ENCODE results near the gene IRF7. TPM values are rescaled to one million over a fixed set of nuclear protein-coding genes. Genes with fewer than 3 reads are reported as not detected.
A peak's percentile ranks its signal among the peaks of the same experiment; 100 is the strongest.

IRF7 gene
- total and polyA plus RNA-seq, 2 experiments from 2014 or later, result 5.1 to 11.8 TPM

- no peaks in the 10 kb centered on the region for H4K20me1 ChIP-seq (ENCODE audit: insufficient read depth)
- H3F3A ChIP-seq (ENCODE audit: insufficient read depth), result no peaks in the 10 kb centered on the region
- peak overlapping the region; percentile 83 for H3K4me3 ChIP-seq
- H3K36me3 ChIP-seq (ENCODE audit: low read depth), result peaks cover 8% of the 10 kb centered on the region
- no peaks in the 10 kb centered on the region for H3K27me3 ChIP-seq (replicated peaks; ENCODE audit: insufficient read depth)
- peak overlapping the region; percentile 73 for H2AFZ ChIP-seq
- no peaks in the 10 kb centered on the region for H3K9me3 ChIP-seq (ENCODE audit: low read depth)
- in situ Hi-C loops (cut with MboI), result no loop called here
- no peaks in the 10 kb centered on the region for H3K9me2 ChIP-seq (ENCODE audit: insufficient read depth)
- H3K9ac ChIP-seq, result peak overlapping the region; percentile 89
- DNase-seq, result peak; percentile 50
- peak overlapping the region; percentile 95 for H3K4me2 ChIP-seq (ENCODE audit: unreplicated experiment)
- H3K27ac ChIP-seq, result peak overlapping the region; percentile 46
- peaks cover 23% of the 10 kb centered on the region for H3K79me2 ChIP-seq (ENCODE audit: insufficient read depth)
- 18 to 21% methylated on average over 34 to 36 of the region's 36 CpGs for WGBS, 2 experiments (ENCODE audit: low coverage in 1 of 2, low lambda C conversion rate in 2 of 2, missing lambda C conversion rate in 2 of 2)
- H3K4me1 ChIP-seq (ENCODE audit: insufficient read depth), result peaks cover 12% of the 10 kb centered on the region
- no peak for TF ChIP-seq EZH2phosphoT487 (IDR thresholded peaks at IDR 0.05; ENCODE audit: insufficient read depth, low read depth)
- TF ChIP-seq EZH2 (IDR thresholded peaks at IDR 0.05; ENCODE audit: insufficient read depth, poor library complexity, severe bottlenecking), result no peak
Measured at GRCh38 chr11:569158-569885, 46.4 kb downstream of the IRF7 start.

- H3K27me3 ChIP-seq (replicated peaks; ENCODE audit: insufficient read depth), result no peaks in the 10 kb centered on the region
- H3K9ac ChIP-seq, result peak overlapping the region; percentile 89
- in situ Hi-C loops (cut with MboI), result no loop called here
- peaks cover 11% of the 10 kb centered on the region for H3K4me1 ChIP-seq (ENCODE audit: insufficient read depth)
- TF ChIP-seq EZH2 (IDR thresholded peaks at IDR 0.05; ENCODE audit: insufficient read depth, poor library complexity, severe bottlenecking), result no peak
- TF ChIP-seq EZH2phosphoT487 (IDR thresholded peaks at IDR 0.05; ENCODE audit: insufficient read depth, low read depth), result no peak
- no peaks in the 10 kb centered on the region for H3K9me2 ChIP-seq (ENCODE audit: insufficient read depth)
- no peaks in the 10 kb centered on the region for H3K9me3 ChIP-seq (ENCODE audit: low read depth)
- H3K27ac ChIP-seq, result peak overlapping the region; percentile 46
- WGBS, 2 experiments (ENCODE audit: low coverage in 1 of 2, low lambda C conversion rate in 2 of 2, missing lambda C conversion rate in 2 of 2), result 1 to 2% methylated on average over 56 to 66 of the region's 123 CpGs
- DNase-seq, result peak; percentile 98
- peak overlapping the region; percentile 95 for H3K4me2 ChIP-seq (ENCODE audit: unreplicated experiment)
- H2AFZ ChIP-seq, result peak overlapping the region; percentile 73
- H4K20me1 ChIP-seq (ENCODE audit: insufficient read depth), result no peaks in the 10 kb centered on the region
- H3K79me2 ChIP-seq (ENCODE audit: insufficient read depth), result peaks cover 23% of the 10 kb centered on the region
- H3F3A ChIP-seq (ENCODE audit: insufficient read depth), result no peaks in the 10 kb centered on the region
- H3K4me3 ChIP-seq, result peak overlapping the region; percentile 83
- H3K36me3 ChIP-seq (ENCODE audit: low read depth), result peaks cover 8% of the 10 kb centered on the region
Measured at GRCh38 chr11:568306-569157, 47.2 kb downstream of the IRF7 start.

- Histone ChIP-seq H3K79me2 (ENCODE audit: insufficient read depth) (peaks cover 23% of the 10 kb centered on the region), H3K9ac (peak overlapping the region; percentile 69), H3F3A (ENCODE audit: insufficient read depth) (no peaks in the 10 kb centered on the region), H3K9me2 (ENCODE audit: insufficient read depth) (no peaks in the 10 kb centered on the region), H4K20me1 (ENCODE audit: insufficient read depth) (no peaks in the 10 kb centered on the region), H3K4me1 (ENCODE audit: insufficient read depth) (peaks cover 9% of the 10 kb centered on the region; the same call in 1 of the 2 replicates), H3K36me3 (ENCODE audit: low read depth) (peaks cover 8% of the 10 kb centered on the region), H3K27ac (no peak overlapping the region), H3K4me2 (ENCODE audit: unreplicated experiment) (peak overlapping the region; percentile 71), H3K27me3 (replicated peaks; ENCODE audit: insufficient read depth) (no peaks in the 10 kb centered on the region), H3K4me3 (peak overlapping the region; percentile 83), H3K9me3 (ENCODE audit: low read depth) (no peaks in the 10 kb centered on the region), H2AFZ (no peak overlapping the region)
- TF ChIP-seq EZH2 (IDR thresholded peaks at IDR 0.05; ENCODE audit: insufficient read depth, poor library complexity, severe bottlenecking) (no peak), EZH2phosphoT487 (IDR thresholded peaks at IDR 0.05; ENCODE audit: insufficient read depth, low read depth) (no peak)
- peak; percentile 33 for DNase-seq
- 22 to 23% methylated on average over 25 to 38 of the region's 41 CpGs for WGBS, 2 experiments (ENCODE audit: low coverage in 1 of 2, low lambda C conversion rate in 2 of 2, missing lambda C conversion rate in 2 of 2)
- in situ Hi-C loops (cut with MboI), result no loop called here
Measured at GRCh38 chr11:567629-568292, 48.0 kb downstream of the IRF7 start.

DNA sequence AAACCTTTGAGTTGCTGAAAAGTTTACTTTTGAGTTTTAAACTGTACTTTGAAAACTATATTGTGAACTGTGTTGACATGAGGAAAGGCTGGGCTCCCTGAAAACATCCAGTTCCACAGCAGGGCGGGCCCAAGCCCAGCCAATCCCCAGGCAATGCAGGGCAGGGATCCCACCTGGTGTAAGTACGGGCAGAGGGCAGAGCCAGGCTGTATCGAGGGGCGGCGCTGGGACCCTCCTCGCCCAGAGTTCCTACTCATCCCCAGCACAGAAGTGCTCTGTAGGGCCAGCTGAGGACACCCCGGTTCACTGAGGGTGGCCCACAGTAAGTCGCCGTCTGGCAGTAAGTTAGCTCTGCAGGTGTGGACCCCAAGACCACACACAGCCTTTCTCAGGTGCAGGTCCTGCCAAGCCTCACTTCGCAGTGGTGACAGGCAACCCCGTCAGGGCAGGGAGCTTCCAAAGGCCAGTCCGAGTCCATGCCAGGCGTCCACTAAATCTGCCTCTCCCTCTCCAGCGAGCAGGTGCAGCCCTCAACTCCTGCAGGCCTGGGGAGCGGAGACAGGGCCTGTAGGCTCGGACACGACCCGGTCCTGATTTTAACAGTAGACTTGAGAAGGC, 48.6 kb downstream of the IRF7 start:
- Histone ChIP-seq H3K36me3 (ENCODE audit: low read depth) (peaks cover 8% of the 10 kb centered on the region), H3K27ac (no peak overlapping the region), H3K9me3 (ENCODE audit: low read depth) (no peaks in the 10 kb centered on the region), H3K9ac (peak overlapping the region; percentile 69; the same call in 1 of the 2 replicates), H3K79me2 (ENCODE audit: insufficient read depth) (peaks cover 23% of the 10 kb centered on the region), H3F3A (ENCODE audit: insufficient read depth) (no peaks in the 10 kb centered on the region), H3K9me2 (ENCODE audit: insufficient read depth) (no peaks in the 10 kb centered on the region), H3K4me2 (ENCODE audit: unreplicated experiment) (peak overlapping the region; percentile 71), H3K4me3 (peak overlapping the region; percentile 83), H3K27me3 (replicated peaks; ENCODE audit: insufficient read depth) (no peaks in the 10 kb centered on the region), H3K4me1 (ENCODE audit: insufficient read depth) (peaks cover 9% of the 10 kb centered on the region; the same call in 1 of the 2 replicates), H4K20me1 (ENCODE audit: insufficient read depth) (no peaks in the 10 kb centered on the region), H2AFZ (no peak overlapping the region)
- TF ChIP-seq EZH2phosphoT487 (IDR thresholded peaks at IDR 0.05; ENCODE audit: insufficient read depth, low read depth), result no peak
- TF ChIP-seq EZH2 (IDR thresholded peaks at IDR 0.05; ENCODE audit: insufficient read depth, poor library complexity, severe bottlenecking), result no peak
- 88 to 90% methylated on average over 18 of the region's 18 CpGs for WGBS, 2 experiments (ENCODE audit: low coverage in 1 of 2, low lambda C conversion rate in 2 of 2, missing lambda C conversion rate in 2 of 2)
- in situ Hi-C loops (cut with MboI), result no loop called here
- DNase-seq, result no peak

Data from GM23248 (cell line).